K562 (cell line): ENCODE data around the gene AGAP3. TPM values are rescaled to one million over a fixed set of nuclear protein-coding genes. Genes with fewer than 3 reads are reported as not detected.

ENCODE experiments used
- CBFB ChIP-seq: sonication (generic); formaldehyde crosslinking; IDR thresholded peaks from 2 replicates; pipeline ENCODE4 v1.4.0; 2020; ENCODE audit warnings: mild to moderate bottlenecking, missing genetic modification reagents
- CBX8 ChIP-seq: fragments of 200-600 bp; sonication (generic); IDR thresholded peaks from 2 replicates; pipeline ENCODE4 v1.6.1; 2012; ENCODE audit warnings: borderline replicate concordance, mixed run types, low read depth, mild to moderate bottlenecking, moderate library complexity, mixed read lengths, low read length, control low read depth, inconsistent platforms; ENCODE audit not compliant: poor library complexity, severe bottlenecking; ENCODE audit errors: extremely low read depth
- ELK3 ChIP-seq: fragments of 450-650 bp; formaldehyde crosslinking; IDR thresholded peaks from 2 replicates; pipeline ENCODE4 v1.4.0; 2020; ENCODE audit warnings: mild to moderate bottlenecking
- HSF4 ChIP-seq: fragments of 250-450 bp; sonication (Bioruptor Pico); IDR thresholded peaks from 2 replicates; pipeline ENCODE4 v2.1.2; 2022; ENCODE audit warnings: mild to moderate bottlenecking, moderate library complexity, borderline replicate concordance
- MXI1 ChIP-seq: IDR thresholded peaks from 2 replicates; pipeline ENCODE4 v1.6.1; 2011; ENCODE audit warnings: low read depth, mild to moderate bottlenecking, improper control_type of control experiment, low read length
- NR0B1 ChIP-seq: fragments of 450-650 bp; IDR thresholded peaks from one replicate; pipeline ENCODE4 v1.6.1; 2018; ENCODE audit warnings: mild to moderate bottlenecking, moderate library complexity; ENCODE audit not compliant: partially characterized antibody
- NUFIP1 ChIP-seq: fragments of 450-650 bp; IDR thresholded peaks from 2 replicates; pipeline ENCODE4 v1.6.1; 2018; ENCODE audit not compliant: partially characterized antibody
- PREB ChIP-seq: sonication (generic); formaldehyde crosslinking; IDR thresholded peaks from 2 replicates; pipeline ENCODE4 v1.8.1; 2023; ENCODE audit warnings: mild to moderate bottlenecking, missing genetic modification reagents
- RERE ChIP-seq: sonication (generic); formaldehyde crosslinking; IDR thresholded peaks from 2 replicates; pipeline ENCODE4 v1.8.0; 2023; ENCODE audit warnings: missing genetic modification reagents, mild to moderate bottlenecking, borderline replicate concordance
- SMARCA5 ChIP-seq: fragments of 450-650 bp; IDR thresholded peaks from 2 replicates; pipeline ENCODE4 v1.6.1; 2016
- TCF15 ChIP-seq: fragments of 250-450 bp; sonication (Bioruptor Pico); IDR thresholded peaks from 2 replicates; pipeline ENCODE4 v1.8.0; 2022; ENCODE audit warnings: moderate library complexity, mild to moderate bottlenecking, inconsistent platforms
- ZKSCAN8 ChIP-seq: fragments of 200-800 bp; sonication (Bioruptor generic); IDR thresholded peaks from 2 replicates; pipeline ENCODE4 v1.6.1; 2016; ENCODE audit warnings: missing genetic modification characterization, missing compliant biosample characterization
- ZNF23 ChIP-seq: fragments of 250-450 bp; sonication (Bioruptor Pico); IDR thresholded peaks from 2 replicates; pipeline ENCODE4 v1.4.0; 2020; ENCODE audit warnings: mild to moderate bottlenecking
- ZNF512 ChIP-seq: IDR thresholded peaks from 2 replicates; pipeline ENCODE4 v1.6.1; 2016; ENCODE audit warnings: missing genetic modification characterization, missing compliant biosample characterization
- ZNF707 ChIP-seq: fragments of 250-450 bp; sonication (Bioruptor Pico); conservative IDR thresholded peaks from 2 replicates; pipeline ENCODE4 v1.8.0; 2022; ENCODE audit warnings: inconsistent platforms, mild to moderate bottlenecking, moderate library complexity
- polyA plus RNA-seq, 8 experiments: library from polyadenylated mRNA; depleted of rRNA in 4 of 8; stranded (reverse) in 5 of 8; unstranded in 3 of 8; fragments of >200 nt; fragmentation: Nextera tagmentation in 2 of 8; fragmentation: Illumina TruSeq in 1 of 8; extraction: Ambion mirVana in 2 of 8; extraction: Trizol in 1 of 8; gene quantifications; 2 replicates each; pipeline versions ENCODE4 v1.2.1 to v1.2.3, GENCODE V29; 2011 to 2014; ENCODE audit warnings: inconsistent platforms in 1 of 8, missing spikeins in 1 of 8
- total RNA-seq, 7 experiments: library from RNA; depleted of rRNA in 6 of 7; stranded (reverse); fragments of >200 nt in 6 of 7; fragmentation: Illumina TruSeq in 2 of 7; extraction: Trizol in 2 of 7; gene quantifications; 2 replicates each; pipeline versions ENCODE4 v1.2.1 to v1.2.3, GENCODE V29; 2011 to 2021; ENCODE audit warnings: low replicate concordance in 1 of 7

The AGAP3 gene
- total and polyA plus RNA-seq, 9 of the 15 experiments (the other 6 are each of a cell fraction or from before 2014, with no cell fraction given): 3.4 to 208 (median 62.2) TPM

- TF ChIP-seq ELK3 (no peak), ZNF512 (no peak), NR0B1 (no peak), PREB (0 out of 2 replicates have a peak, but pooled peaks have one; percentile 10), RERE (CRISPR knock-in tag) (no peak), ZKSCAN8 (CRISPR knock-in tag) (no peak), CBFB (CRISPR knock-in tag) (peak; percentile 97), ZNF707 (CRISPR knock-in tag) (no peak), MXI1 (0 out of 2 replicates have a peak, but pooled peaks have one; percentile 21), SMARCA5 (no peak), CBX8 (no peak), NUFIP1 (no peak), HSF4 (no peak), TCF15 (no peak), ZNF23 (CRISPR knock-in tag) (no peak)
Observed at GRCh38 chr7:151057989-151058780, 28.1 kb upstream of the AGAP3 start (continued).
